ENCODE measurements around the gene DLEU7.

DLEU7 gene

GRCh38 chr13:50845211-50845610 lies 1.7 kb upstream of the DLEU7 start:
- no peak overlapping the region for H3K4me3 ChIP-seq (ENCODE audit: control insufficient read depth, low read depth, low read length)
- no peak for DNase-seq (ENCODE audit: low read depth)
- TF ChIP-seq CTCF (IDR thresholded peaks at IDR 0.05; ENCODE audit: control insufficient read depth, insufficient read depth, low read depth, low read length, missing control alignments): no peak

GRCh38 chr13:50844084-50844875 lies 788 bp upstream of the DLEU7 start:
- no peak for TF ChIP-seq CTCF (IDR thresholded peaks at IDR 0.05; ENCODE audit: control insufficient read depth, insufficient read depth, low read depth, low read length, missing control alignments)
- no peak for DNase-seq (ENCODE audit: low read depth)
- no peak overlapping the region for H3K4me3 ChIP-seq (ENCODE audit: control insufficient read depth, low read depth, low read length)

- no peak for TF ChIP-seq CTCF (IDR thresholded peaks at IDR 0.05; ENCODE audit: control insufficient read depth, insufficient read depth, low read depth, low read length, missing control alignments)
- DNase-seq (ENCODE audit: low read depth): no peak
- no peak overlapping the region for H3K4me3 ChIP-seq (ENCODE audit: control insufficient read depth, low read depth, low read length)
Measured at GRCh38 chr13:50842990-50843256, 569 bp downstream of the DLEU7 start.

GRCh38 chr13:50842251-50842989 lies 1.1 kb downstream of the DLEU7 start:
- TF ChIP-seq CTCF (IDR thresholded peaks at IDR 0.05; ENCODE audit: control insufficient read depth, insufficient read depth, low read depth, low read length, missing control alignments): no peak
- DNase-seq (ENCODE audit: low read depth): no peak
- no peak overlapping the region for H3K4me3 ChIP-seq (ENCODE audit: control insufficient read depth, low read depth, low read length)

- TF ChIP-seq CTCF (IDR thresholded peaks at IDR 0.05; ENCODE audit: control insufficient read depth, insufficient read depth, low read depth, low read length, missing control alignments): no peak
- no peak for DNase-seq (ENCODE audit: low read depth)
- no peak overlapping the region for H3K4me3 ChIP-seq (ENCODE audit: control insufficient read depth, low read depth, low read length)
Measured at GRCh38 chr13:50841786-50842185, 1.7 kb downstream of the DLEU7 start.

GRCh38 chr13:50840284-50840683 lies 3.2 kb downstream of the DLEU7 start:
- no peak for TF ChIP-seq CTCF (IDR thresholded peaks at IDR 0.05; ENCODE audit: control insufficient read depth, insufficient read depth, low read depth, low read length, missing control alignments)
- no peak for DNase-seq (ENCODE audit: low read depth)
- no peak overlapping the region for H3K4me3 ChIP-seq (ENCODE audit: control insufficient read depth, low read depth, low read length)
